Fibroblast of skin of abdomen (primary cell): Measurements from ENCODE around the gene COMMD2. TPM values are rescaled to one million over a fixed set of nuclear protein-coding genes. Genes with fewer than 3 reads are reported as not detected.
A peak's percentile ranks its signal among the peaks of the same experiment; 100 is the strongest.

Experiments used
- DNase-seq: peaks from one replicate; pipeline ENCODE4 v3.0.0-alpha.2; 2013
- polyA plus RNA-seq, 2 experiments: library from polyadenylated mRNA; unstranded; fragments of 120-200 nt; gene quantifications; one replicate each; pipeline ENCODE4 v1.2.1, GENCODE V29; 2013; ENCODE audit not compliant: insufficient read length in 2 of 2

Gene COMMD2
- 33.2 TPM for polyA plus RNA-seq (2013, experiment 1 of 2; ENCODE audit: insufficient read length)
- 31.2 TPM for polyA plus RNA-seq (2013, experiment 2 of 2; ENCODE audit: insufficient read length)

DNA sequence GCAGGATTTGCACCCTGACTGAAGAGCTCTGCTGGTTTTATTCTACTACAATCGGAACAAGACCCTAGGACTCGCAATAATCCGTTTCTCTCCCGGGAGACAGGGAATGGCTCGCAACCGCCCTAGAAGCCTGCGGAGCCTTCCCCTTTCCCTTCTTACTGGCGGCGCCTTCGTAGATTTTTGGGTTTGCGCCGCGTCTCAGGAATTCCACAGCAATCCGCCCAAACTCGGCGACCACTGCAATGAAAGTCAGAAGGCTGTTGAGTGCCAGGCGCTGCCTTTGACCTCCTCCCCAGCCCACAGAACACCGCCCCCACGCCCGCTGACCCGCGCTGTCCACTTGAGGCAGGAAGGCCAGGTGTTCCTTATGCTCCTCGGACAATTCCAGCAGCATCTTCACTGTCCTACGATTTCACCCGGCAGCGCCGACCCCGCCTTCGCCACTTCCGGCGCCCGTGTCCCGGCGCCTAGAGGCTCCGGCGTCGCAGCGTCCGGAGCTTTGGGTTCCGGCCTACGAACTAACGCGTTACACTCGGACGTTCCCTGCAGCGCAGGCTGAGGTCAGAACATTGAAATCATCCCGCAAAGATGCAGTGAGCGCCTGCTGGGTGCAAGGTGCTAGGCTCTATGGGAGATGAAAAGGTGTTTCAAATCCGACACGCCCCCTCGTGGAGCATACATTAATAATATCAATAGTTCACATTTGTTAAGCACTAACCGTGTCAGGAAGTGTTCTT lies at the start of gene COMMD2:
TSS of gene COMMD2 (minus strand) at position 439 of the 737 bp plus-strand sequence. CDS start at position 394, 45 bp downstream.
- peak; percentile 86 for DNase-seq

DNA sequence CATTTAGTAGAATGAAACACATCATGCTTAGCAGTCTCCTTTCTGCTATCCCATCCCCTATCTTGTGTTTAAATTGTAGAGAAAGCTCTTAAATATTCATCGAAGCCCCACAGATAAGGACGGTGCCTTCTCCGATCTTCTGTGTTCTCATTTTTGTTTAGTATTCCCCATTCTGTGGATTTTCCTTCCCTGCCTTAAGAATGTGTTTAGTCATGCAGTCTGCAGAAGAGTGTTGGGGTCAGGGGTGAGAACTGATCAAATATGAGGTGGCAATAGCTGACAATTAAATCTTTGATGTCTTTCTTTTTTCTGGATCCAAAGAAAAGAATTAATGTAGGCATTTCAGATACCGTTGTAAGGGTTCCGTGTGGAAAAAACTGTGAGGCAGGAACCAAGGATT lies 49.4 kb upstream of the COMMD2 start:
- no peak for DNase-seq

DNA sequence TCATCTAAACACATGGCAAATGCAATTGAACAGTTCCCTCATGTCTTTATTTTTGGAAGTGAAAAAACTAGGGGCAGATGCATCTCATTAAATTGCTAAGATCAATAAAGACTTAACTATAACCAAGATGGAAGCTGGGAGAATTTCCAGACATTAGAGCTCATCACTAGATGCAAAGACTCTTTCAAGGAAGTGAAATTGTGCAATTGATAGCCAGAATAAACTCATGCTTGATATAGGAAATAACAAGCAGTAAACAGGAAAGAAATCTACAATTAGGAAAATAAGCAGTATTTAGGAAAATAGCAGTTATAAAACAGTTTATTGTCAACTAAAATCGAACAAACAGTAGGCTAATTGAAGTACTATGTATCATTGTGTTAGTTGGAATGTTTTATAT lies 48.9 kb upstream of the COMMD2 start:
- DNase-seq: no peak

DNA sequence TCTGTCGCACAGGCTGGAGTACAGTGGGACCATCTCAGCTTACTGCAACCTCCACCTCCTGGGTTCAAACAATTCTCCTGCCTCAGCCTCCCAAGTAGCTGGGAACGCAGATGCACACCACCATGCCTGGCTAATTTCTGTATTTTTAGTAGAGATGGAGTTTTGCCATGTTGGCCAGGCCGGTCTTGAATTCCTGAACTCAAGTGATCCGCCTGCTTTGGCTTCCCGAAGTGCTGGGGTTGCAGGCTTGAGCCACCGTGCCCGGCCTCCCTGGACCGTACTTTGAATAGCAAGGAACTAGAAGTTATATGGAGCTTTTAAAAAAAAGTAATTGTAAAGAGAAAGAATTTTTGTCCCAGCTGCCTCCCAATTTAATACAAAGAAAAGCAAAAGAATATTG lies 48.4 kb upstream of the COMMD2 start:
- no peak for DNase-seq

DNA sequence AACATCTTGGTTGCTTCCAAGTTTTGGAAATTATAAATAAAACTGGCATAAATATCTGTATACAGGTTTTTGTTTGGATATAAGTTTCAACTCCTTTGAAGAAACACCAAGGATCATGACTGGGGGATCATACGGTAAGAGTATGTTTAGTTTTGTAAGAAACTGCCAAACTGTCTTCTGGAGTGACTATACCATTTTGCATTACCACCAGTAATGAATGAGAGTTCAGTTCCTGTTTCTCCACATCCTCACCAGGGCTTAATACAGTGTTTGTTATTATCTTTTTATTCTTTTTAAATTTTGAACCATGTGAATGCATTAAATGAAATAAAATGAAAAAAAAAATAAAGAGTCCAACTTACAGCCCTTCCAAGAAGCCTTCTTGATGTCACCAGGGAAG lies 43.7 kb upstream of the COMMD2 start:
- DNase-seq: no peak

DNA sequence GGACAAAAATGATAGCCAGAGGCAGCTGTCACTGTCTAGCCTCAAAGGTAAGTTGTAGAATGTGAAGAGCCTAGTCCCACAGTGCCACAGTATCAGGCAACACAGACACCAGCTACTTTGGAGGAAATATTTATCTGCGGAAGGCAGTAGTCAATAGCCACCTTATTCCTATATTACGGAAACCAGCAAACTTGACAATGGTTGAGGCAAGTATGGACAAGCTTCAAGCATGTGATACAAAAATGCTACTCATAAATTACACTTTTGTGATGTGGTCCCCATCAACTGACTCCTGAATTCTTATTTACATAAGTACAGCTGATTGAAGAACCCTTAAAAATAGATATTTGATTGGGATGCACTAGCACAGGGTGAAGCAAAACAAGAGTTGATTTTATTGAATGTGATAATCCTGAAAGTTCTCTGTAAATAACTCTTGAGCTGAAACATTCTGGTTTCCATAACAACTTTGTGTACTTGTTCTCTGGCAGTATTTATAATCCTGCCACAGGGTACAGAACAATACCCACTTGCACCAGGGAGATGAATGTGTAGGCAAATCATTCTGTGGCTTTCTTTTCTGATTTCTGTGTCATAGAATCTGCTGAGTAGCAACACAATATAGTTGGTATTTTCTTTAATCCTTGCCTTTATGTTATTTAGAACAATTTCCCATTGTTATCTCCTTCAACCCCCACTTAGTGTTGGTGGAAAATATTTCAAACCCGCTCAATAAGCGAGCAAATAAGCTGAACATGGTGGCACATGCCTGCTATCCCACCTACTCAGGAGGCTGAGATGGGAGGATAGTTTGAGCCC lies 40.4 kb upstream of the COMMD2 start, which contains the start of gene ANKUB1:
TSS of gene ANKUB1 (minus strand) at position 103 of the 819 bp plus-strand sequence. CDS start 188 bp downstream, outside the sequence.
- DNase-seq: no peak

DNA sequence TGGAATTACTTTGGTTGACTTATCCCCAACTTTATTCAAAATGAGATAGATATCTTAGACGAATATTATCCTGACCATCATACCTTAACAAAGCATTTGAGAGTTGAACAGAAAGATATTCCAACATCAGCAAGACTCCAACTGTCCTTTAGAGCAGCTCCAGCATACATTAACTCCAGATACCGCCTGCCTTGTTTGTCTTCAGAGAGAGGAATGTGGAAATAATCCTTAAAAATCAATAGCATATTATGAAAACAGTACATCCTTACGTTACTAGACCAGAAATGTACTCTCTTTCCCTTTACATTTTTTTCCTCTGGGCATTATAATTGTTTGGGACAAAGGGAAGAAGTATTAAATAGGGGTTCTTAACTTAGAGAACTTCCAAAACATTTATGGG lies 38.4 kb upstream of the COMMD2 start:
- DNase-seq: no peak

DNA sequence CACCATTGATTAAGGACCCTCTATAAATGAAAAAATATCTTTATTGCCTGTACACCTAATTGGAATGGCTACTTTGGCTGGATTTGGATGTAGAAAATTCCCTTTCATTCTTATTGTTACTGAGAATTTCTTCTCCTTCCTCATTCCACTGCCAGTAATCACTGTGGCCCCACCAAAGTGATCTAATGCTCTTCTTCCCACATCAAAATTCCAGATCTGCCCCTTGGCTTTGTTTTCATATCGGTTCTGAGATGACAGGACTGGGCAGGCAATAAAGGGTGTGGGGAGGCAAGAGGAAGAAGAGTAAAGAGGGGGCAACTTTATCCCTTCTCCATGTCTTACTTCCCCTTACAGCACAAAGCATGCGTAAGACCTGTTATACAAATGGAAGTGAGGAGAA lies 38.0 kb upstream of the COMMD2 start:
- DNase-seq: peak; percentile 35

DNA sequence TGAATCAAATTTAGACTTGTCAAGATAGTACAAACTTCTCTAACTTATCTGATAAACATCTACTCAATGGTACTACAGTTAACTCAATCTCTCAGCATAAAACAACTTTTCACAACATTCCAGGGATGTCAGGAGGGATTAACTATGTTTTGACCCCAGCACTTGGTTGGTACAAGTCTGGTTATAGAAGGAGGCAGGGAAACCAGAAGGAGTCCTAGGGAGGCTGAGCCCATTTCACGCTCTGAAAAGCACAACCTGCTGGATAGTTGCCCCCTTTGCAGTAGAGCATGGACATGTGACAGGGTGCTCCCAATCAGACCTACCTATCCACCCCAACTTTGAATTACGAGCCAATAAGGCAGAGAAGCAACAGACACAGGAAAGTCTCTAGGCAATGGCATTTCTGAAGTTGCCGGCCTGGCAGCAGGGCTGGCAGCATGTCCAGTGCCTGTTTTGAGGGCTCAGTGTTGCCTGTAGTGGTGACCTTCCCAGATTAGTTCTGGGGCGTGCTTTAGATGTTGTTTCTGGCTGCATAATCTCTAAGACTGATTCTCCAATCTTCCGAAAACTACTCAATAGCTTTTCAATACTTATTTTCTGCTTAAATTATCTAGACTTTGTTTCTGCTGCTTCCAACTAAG lies 31.9 kb upstream of the COMMD2 start:
- DNase-seq: peak; percentile 66

DNA sequence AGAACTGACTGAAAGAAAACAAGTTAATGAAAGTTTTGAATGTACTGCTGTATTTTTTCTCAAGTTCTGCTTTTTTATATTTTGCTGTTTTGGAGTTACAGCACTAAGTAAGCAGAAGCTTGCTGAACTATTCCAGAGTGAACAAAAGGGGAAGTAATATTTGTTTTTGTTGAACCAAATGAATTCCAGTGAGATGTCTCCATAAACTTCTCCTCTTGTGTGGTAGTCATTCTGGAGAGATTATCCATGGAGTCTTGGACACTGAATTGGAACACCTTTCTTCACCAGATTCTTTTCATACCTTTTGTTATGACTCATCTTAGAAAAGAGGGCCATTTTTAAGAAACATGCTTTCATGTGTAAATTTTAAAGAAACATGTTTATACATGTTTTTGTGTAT lies 31.3 kb upstream of the COMMD2 start:
- DNase-seq: peak; percentile 83

DNA sequence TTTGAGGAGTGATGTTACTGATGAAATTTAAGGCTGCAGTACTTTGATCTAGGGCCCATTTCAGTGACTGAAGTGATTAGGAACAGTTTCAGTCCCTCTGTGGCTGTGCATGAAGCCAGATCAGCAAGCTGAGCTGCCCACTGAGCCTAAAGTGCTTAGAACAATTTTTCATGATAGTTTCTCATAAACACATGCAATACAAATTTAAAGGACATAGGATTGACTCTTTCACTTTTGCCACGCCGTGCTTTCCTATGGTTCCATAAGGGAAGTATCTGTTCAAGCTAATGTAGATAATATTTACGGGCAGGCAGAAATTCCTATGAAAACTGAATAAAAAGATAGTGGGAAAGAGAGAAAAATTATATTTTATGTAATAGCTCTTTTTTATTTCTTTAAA lies 29.5 kb upstream of the COMMD2 start:
- no peak for DNase-seq

DNA sequence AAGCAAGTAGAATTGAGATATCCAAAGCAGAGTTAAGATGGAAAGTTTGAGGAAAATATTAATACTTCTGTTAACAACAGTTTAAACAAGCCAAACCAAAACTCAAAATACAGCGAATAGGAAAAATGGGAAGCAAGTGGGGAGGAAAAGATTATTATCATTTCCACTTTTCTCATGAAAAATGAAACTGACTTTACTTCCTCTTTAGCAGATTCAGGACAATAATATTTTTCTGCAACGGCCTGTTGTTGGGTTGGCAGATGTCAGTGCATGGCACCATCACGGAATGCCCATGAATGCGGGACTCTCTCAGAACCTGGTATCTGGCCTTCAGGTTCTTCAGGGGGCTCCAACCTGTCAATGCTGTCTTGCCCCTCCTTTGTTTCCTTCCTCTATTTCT lies 28.9 kb upstream of the COMMD2 start:
- no peak for DNase-seq

DNA sequence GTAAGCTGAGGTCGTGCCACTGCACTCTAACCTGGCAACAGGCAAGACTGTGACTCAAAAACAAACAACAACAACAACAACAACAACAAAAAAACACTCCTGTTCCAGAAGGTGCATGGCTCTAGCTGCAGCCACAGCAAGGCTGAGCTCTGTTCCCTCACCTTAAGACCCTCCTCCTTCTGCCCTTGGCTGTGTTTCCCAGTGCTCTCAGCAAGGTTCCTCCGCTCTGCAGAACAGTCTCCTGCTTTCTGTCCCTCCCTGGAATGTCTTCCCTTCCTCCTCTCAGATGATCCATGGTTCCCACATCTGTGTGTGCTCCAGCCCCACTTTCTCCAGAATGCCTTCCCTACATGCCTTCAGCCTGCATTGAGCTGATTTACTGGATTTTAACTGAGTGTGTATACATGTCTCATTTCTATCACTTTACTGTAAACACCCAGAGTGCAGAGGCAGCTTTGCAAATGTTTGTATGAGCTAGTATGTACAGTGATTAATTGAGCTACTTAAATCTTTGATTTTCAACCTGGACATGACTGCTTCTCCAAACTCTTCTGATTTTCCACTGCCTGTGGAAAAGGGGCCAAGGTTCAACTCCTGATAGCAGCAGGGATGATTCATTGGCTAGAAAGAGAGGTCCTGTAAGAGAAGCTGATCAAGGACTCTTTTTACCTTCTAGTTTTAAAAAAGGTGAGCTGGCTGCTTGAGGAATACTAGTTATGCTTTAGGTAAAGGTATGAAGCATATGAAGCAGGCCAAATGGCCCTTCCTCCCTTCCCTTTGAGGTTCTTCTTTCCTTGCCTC lies 25.3 kb upstream of the COMMD2 start:
- peak; percentile 5 for DNase-seq

DNA sequence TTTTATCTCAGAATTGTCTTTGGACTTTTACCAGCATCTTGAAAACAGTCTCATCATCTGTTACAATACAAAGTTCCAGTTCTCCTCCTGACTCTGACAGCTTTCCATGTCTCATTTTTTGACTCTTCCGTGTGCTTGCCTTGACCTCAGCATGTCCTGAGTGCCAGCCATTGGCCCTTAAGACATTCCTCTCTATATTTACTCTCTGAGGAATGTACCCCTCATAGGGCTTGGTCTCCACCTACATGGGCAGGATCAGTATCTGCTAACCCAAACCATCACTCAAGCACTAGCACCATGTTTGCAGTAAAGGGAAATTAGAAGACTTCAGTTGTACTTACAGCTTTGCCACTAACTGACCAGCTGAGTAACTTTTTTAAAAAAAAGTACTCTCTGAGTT lies 23.9 kb upstream of the COMMD2 start:
- DNase-seq: no peak

DNA sequence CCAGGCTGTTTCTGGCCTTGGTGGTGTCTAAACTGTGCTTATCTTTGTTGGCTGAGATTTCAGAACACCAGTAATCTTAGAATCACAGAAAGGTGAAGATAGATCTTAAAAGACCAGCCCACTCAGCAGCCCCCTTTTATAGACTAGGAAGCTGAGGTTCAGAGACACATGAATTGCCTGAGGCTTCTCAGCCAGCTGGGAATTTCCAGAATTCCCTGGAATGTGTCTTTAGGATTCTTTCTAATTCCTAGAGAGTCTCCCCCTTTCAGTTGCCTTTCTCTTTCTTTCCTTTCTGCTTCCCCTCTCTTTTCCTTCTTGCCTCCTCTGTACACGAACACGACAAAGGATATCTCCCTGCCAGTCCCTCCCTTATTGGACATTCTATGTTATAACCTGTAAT lies 20.6 kb upstream of the COMMD2 start:
- no peak for DNase-seq

DNA sequence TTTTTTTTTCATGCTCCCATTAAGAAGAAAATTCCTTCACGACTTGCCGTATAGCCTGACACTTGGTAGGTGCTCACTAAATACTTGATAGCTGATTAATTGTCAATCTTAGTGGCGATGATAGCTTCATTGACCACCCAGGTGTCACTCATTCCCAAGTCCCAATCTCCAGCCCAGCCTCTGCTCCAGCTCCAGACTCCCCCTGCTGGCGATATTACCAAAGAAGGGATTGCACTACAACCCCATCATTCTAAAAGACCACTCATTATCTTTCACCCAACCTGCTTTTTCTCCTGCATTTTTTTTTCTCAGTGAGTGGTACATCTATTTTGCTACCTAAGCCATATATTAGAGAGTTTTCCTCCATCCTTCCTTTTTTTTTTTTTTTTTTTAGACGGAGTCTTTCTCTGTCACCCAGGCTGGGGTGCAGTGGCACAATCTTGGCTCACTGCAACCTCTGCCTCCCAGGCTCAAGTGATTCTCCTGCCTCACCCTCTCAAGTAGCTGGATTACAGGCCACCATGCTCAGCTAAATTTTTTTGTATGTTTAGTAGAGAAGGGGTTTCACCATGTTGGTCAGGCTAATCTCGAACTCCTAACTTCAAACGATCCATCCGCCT lies 19.5 kb upstream of the COMMD2 start:
- peak; percentile 28 for DNase-seq

DNA sequence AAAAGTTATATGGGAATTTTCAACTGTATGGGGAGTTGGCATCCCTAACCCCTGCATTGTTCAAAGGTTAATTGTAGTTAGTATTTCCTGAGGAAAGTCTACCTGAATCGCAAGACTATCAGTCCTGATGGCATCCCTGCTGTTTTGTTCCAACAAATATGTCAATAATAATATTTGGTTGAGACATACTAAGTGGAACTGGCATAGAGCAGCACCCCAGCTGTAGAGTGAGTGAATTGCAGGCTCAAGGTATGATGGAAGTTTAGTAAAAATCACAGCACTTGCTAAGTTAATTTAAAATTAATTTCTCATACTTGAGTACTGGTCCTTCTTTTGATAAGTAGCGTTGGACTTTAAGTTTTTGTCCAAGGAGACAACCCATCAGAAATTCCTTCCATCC lies 18.0 kb upstream of the COMMD2 start:
- DNase-seq: no peak

DNA sequence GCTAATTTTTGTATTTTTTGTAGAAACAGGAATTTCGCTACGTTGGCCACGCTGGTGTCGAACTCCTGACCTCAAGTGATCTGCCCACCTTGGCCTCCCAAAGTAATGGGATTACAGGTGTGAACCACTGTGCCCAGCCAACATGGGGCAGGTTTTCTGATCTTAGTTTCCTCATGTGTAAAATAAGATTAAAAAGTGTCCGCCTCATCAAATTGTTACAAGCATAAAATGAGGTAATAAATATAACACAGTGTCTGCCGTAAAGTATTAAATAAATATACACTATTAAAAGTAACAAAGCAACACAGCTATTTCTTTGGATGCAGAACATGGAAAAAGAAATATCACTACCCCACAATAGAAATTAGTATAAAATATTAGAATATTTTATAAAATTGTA lies 16.4 kb upstream of the COMMD2 start:
- DNase-seq: no peak

DNA sequence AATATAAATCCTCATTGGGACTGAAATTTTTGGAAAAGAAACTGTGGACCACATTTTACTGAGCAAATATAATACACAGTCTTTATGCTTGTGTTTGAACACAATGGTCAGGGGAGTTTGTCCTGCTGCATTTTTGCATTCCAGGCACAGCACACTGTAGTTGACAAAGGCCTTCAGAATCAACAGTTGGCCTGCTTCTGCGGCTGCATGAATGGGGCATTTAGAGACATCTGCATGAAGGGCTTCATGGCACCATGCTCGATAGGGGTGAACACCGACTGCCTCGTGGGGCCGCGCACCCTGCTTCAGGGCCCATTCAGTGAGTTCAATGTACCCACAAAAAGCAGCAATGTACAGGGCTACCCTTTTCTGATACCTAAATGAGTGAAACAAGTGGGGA lies 15.4 kb upstream of the COMMD2 start:
- DNase-seq: no peak

DNA sequence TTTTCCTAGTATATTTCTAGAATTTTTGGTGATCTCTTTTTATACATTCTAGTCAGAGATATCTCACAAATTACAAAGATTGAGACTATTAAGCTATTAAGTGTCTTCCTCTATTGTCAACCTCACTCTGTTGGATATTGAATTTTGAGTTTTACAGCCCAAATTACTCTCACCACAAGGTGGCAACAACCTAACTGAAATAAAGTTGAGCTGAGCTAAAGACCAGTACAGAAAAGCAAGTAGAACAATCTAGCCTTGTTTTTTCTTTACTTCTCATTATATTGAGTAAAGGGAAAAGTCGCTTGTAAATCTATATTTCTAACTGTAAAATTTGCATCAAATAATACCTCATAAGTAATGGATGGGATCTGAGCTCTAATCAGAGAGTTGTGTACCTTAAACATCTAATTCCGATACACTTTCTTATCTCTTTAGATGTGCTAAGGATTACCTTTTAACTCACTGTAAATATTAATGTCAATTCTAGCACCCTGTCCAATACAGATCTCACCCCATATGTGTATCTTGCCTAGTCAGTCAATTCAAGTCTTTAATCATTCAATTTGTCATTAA lies 13.6 kb upstream of the COMMD2 start:
- peak; percentile 41 for DNase-seq

DNA sequence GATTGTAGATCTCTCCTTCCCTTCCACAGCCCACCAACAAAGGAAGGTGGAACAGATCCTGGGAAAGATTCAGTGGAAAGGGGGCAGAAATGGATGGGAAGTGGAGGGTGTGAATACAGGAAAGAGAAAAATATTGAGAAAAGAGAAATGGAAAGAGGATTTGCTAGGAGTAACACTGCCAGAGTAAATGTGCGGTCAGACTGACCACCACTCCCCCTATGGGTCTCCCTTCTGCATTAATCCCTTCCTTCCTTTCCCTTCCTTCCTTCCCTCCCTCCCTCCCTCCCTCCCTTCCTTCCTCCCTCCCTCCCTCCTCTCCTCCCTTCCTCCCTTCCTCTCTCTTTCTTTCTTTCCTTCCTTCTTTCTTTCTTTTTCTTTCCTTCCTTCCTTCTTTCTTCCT lies 12.0 kb upstream of the COMMD2 start:
- no peak for DNase-seq
